Measurements from ENCODE around the gene PANK4.

Gene PANK4

DNA sequence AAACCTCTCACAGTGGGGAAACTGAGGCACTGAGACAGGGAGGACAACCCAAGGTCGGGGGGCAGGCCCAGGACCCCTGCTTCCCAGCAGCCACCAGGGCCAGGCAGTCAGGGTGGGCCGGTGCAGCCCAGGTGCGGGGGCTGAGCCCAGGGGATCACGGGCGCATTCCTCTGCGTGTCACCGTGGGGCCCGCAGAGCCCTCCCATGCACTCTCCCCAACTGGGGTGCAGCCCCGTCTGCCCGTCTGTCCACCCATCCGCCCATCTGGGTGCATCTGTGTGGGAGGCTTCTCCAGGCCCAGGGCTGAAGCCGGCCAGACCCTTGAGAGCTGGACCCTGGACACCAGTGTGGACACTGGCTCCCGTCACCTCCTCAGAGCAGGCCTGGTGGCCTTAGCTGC, 53.2 kb downstream of the PANK4 start (continued):
- no peak for TF ChIP-seq BACH2 (CRISPR knock-in tag; IDR thresholded peaks at IDR 0.05; ENCODE audit: borderline replicate concordance)
- TF ChIP-seq ISL1 (CRISPR knock-in tag; IDR thresholded peaks at IDR 0.05) = no peak
- TF ChIP-seq GLIS3 (CRISPR knock-in tag; IDR thresholded peaks at IDR 0.05) = no peak
- TF ChIP-seq RARB (CRISPR knock-in tag; IDR thresholded peaks at IDR 0.05) = no peak
- TF ChIP-seq ZNF8 (CRISPR knock-in tag; IDR thresholded peaks at IDR 0.05) = no peak
- TF ChIP-seq, protein P1, sequence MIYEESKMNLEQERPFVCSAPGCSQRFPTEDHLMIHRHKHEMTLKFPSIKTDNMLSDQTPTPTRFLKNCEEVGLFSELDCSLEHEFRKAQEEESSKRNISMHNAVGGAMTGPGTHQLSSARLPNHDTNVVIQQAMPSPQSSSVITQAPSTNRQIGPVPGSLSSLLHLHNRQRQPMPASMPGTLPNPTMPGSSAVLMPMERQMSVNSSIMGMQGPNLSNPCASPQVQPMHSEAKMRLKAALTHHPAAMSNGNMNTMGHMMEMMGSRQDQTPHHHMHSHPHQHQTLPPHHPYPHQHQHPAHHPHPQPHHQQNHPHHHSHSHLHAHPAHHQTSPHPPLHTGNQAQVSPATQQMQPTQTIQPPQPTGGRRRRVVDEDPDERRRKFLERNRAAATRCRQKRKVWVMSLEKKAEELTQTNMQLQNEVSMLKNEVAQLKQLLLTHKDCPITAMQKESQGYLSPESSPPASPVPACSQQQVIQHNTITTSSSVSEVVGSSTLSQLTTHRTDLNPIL (CRISPR knock-in tag; IDR thresholded peaks at IDR 0.05; ENCODE audit: low read depth) = no peak
- no peak for TF ChIP-seq ZNF565 (CRISPR knock-in tag; conservative IDR thresholded peaks at IDR 0.05; ENCODE audit: low read depth)
- no peak for TF ChIP-seq TOX (CRISPR knock-in tag; IDR thresholded peaks at IDR 0.05; ENCODE audit: borderline replicate concordance)
- TF ChIP-seq SNAI2 (CRISPR knock-in tag; IDR thresholded peaks at IDR 0.05) = no peak

DNA sequence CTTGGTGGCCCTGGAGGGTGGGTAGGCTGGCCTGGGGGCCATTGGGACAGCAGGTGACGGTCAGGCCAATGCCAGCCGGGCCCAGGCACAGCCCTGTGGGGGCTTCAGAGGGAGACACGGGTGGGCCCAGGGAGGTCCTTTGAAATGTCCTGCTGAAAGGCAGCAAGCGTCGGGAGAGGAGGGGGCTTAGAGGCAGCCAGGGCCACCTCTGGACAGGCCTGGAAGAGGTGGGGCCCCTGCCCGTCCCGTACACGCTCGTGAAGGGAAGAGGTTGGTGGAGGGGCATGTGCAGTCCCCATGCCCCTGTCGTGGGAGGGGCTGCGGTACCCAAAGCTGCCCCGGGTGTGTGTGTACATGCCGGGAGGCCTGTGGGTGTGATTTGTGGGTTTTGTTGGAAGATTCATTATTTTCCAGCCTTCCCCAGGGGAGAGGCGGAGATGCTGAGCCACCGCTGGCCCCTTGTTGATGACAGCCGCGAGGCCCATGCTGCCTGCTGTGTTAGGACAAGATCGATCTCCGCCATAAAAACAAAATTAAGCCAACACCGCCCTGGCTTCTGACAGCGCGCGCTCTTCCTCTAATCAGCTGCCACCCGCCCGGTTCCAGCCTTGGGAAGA, 53.7 kb downstream of the PANK4 start:
- TF ChIP-seq, protein P1 (CRISPR knock-in tag; IDR thresholded peaks at IDR 0.05; ENCODE audit: low read depth) = no peak
- TF ChIP-seq RARB (CRISPR knock-in tag; IDR thresholded peaks at IDR 0.05) (no peak), TCF4 (CRISPR knock-in tag; IDR thresholded peaks at IDR 0.05; ENCODE audit: borderline replicate concordance) (no peak), GLIS3 (CRISPR knock-in tag; IDR thresholded peaks at IDR 0.05) (no peak), SNAI2 (CRISPR knock-in tag; IDR thresholded peaks at IDR 0.05) (no peak), ZFP3 (CRISPR knock-in tag; IDR thresholded peaks at IDR 0.05) (no peak), ISL1 (CRISPR knock-in tag; IDR thresholded peaks at IDR 0.05) (no peak), ZNF70 (CRISPR knock-in tag; IDR thresholded peaks at IDR 0.05) (no peak), PPARA (CRISPR knock-in tag; IDR thresholded peaks at IDR 0.05; ENCODE audit: borderline replicate concordance) (no peak), CSRNP3 (CRISPR knock-in tag; IDR thresholded peaks at IDR 0.05) (no peak), BACH2 (CRISPR knock-in tag; IDR thresholded peaks at IDR 0.05; ENCODE audit: borderline replicate concordance) (no peak), ZNF8 (CRISPR knock-in tag; IDR thresholded peaks at IDR 0.05) (no peak), ARNTL (CRISPR knock-in tag; IDR thresholded peaks at IDR 0.05; ENCODE audit: borderline replicate concordance, low read depth) (no peak)
- TF ChIP-seq, protein P2, sequence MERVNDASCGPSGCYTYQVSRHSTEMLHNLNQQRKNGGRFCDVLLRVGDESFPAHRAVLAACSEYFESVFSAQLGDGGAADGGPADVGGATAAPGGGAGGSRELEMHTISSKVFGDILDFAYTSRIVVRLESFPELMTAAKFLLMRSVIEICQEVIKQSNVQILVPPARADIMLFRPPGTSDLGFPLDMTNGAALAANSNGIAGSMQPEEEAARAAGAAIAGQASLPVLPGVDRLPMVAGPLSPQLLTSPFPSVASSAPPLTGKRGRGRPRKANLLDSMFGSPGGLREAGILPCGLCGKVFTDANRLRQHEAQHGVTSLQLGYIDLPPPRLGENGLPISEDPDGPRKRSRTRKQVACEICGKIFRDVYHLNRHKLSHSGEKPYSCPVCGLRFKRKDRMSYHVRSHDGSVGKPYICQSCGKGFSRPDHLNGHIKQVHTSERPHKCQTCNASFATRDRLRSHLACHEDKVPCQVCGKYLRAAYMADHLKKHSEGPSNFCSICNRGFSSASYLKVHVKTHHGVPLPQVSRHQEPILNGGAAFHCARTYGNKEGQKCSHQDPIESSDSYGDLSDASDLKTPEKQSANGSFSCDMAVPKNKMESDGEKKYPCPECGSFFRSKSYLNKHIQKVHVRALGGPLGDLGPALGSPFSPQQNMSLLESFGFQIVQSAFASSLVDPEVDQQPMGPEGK (CRISPR knock-in tag; IDR thresholded peaks at IDR 0.05; ENCODE audit: borderline replicate concordance) = no peak
- TF ChIP-seq, protein P3, sequence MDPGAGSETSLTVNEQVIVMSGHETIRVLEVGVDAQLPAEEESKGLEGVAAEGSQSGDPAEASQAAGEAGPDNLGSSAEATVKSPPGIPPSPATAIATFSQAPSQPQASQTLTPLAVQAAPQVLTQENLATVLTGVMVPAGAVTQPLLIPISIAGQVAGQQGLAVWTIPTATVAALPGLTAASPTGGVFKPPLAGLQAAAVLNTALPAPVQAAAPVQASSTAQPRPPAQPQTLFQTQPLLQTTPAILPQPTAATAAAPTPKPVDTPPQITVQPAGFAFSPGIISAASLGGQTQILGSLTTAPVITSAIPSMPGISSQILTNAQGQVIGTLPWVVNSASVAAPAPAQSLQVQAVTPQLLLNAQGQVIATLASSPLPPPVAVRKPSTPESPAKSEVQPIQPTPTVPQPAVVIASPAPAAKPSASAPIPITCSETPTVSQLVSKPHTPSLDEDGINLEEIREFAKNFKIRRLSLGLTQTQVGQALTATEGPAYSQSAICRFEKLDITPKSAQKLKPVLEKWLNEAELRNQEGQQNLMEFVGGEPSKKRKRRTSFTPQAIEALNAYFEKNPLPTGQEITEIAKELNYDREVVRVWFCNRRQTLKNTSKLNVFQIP (CRISPR knock-in tag; IDR thresholded peaks at IDR 0.05; ENCODE audit: borderline replicate concordance, low read depth) = no peak
- TF ChIP-seq, protein P4, sequence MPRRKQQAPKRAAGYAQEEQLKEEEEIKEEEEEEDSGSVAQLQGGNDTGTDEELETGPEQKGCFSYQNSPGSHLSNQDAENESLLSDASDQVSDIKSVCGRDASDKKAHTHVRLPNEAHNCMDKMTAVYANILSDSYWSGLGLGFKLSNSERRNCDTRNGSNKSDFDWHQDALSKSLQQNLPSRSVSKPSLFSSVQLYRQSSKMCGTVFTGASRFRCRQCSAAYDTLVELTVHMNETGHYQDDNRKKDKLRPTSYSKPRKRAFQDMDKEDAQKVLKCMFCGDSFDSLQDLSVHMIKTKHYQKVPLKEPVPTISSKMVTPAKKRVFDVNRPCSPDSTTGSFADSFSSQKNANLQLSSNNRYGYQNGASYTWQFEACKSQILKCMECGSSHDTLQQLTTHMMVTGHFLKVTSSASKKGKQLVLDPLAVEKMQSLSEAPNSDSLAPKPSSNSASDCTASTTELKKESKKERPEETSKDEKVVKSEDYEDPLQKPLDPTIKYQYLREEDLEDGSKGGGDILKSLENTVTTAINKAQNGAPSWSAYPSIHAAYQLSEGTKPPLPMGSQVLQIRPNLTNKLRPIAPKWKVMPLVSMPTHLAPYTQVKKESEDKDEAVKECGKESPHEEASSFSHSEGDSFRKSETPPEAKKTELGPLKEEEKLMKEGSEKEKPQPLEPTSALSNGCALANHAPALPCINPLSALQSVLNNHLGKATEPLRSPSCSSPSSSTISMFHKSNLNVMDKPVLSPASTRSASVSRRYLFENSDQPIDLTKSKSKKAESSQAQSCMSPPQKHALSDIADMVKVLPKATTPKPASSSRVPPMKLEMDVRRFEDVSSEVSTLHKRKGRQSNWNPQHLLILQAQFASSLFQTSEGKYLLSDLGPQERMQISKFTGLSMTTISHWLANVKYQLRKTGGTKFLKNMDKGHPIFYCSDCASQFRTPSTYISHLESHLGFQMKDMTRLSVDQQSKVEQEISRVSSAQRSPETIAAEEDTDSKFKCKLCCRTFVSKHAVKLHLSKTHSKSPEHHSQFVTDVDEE (CRISPR knock-in tag; IDR thresholded peaks at IDR 0.05) = no peak
- ATAC-seq = no peak

GRCh38 chr1:2472109-2472508, 54.3 kb downstream of the PANK4 start:
- no peak for ATAC-seq
- TF ChIP-seq ZNF8 (CRISPR knock-in tag; IDR thresholded peaks at IDR 0.05) (no peak), ZFP3 (CRISPR knock-in tag; IDR thresholded peaks at IDR 0.05) (no peak), GLIS3 (CRISPR knock-in tag; IDR thresholded peaks at IDR 0.05) (no peak), SNAI2 (CRISPR knock-in tag; IDR thresholded peaks at IDR 0.05) (no peak), ARNTL (CRISPR knock-in tag; IDR thresholded peaks at IDR 0.05; ENCODE audit: borderline replicate concordance, low read depth) (no peak)
- TF ChIP-seq, protein P4 (CRISPR knock-in tag; IDR thresholded peaks at IDR 0.05) = no peak
- TF ChIP-seq, protein P2 (CRISPR knock-in tag; IDR thresholded peaks at IDR 0.05; ENCODE audit: borderline replicate concordance) = no peak

Measured in SK-N-SH treated with all-trans-retinoic acid at 6 μM for 48 hours (cell line).